ENCODE results near the gene ABCF1.

Gene ABCF1

GRCh38 chr6:30641048-30641447 is 69.8 kb downstream of the ABCF1 start:
- DNase-seq: no peak

Measured in NCI-H2029 treated with DMSO at 0.1 percent for 48 hours (cell line).